Measurements from ENCODE around the gene RBM20. TPM values are rescaled to one million over a fixed set of nuclear protein-coding genes. Genes with fewer than 3 reads are reported as not detected.

RBM20 gene
- total RNA-seq, 4 donors from 2014 or later, result 0.88 to 3.8 (median 1.9) TPM

- peaks cover 0 to 3% of the 10 kb centered on the region in 2 donors for H3K4me1 ChIP-seq
Measured at GRCh38 chr10:110789604-110790433, 145.7 kb downstream of the RBM20 start.

GRCh38 chr10:110790913-110791506, 146.9 kb downstream of the RBM20 start:
- Histone ChIP-seq H3K27me3 (no peaks in the 10 kb centered on the region), H3K4me1 (peaks cover 0 to 3% of the 10 kb centered on the region in 2 donors), H3K27ac (no peak overlapping the region), H3K4me3 (no peak overlapping the region), H3K36me3 (no peaks in the 10 kb centered on the region), H3K9me3 (no peaks in the 10 kb centered on the region)
- TF ChIP-seq, protein P1, sequence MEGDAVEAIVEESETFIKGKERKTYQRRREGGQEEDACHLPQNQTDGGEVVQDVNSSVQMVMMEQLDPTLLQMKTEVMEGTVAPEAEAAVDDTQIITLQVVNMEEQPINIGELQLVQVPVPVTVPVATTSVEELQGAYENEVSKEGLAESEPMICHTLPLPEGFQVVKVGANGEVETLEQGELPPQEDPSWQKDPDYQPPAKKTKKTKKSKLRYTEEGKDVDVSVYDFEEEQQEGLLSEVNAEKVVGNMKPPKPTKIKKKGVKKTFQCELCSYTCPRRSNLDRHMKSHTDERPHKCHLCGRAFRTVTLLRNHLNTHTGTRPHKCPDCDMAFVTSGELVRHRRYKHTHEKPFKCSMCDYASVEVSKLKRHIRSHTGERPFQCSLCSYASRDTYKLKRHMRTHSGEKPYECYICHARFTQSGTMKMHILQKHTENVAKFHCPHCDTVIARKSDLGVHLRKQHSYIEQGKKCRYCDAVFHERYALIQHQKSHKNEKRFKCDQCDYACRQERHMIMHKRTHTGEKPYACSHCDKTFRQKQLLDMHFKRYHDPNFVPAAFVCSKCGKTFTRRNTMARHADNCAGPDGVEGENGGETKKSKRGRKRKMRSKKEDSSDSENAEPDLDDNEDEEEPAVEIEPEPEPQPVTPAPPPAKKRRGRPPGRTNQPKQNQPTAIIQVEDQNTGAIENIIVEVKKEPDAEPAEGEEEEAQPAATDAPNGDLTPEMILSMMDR (IDR thresholded peaks at IDR 0.05), result no peak
- no peak for TF ChIP-seq POLR2A (IDR thresholded peaks at IDR 0.05)
- intact Hi-C loops (cut with DNase I; ENCODE audit: low total_unique reads), result no loop called here
- DNase-seq, result no peak

More at GRCh38 chr10:110789604-110790433, 145.7 kb downstream of the RBM20 start:
- TF ChIP-seq POLR2A (IDR thresholded peaks at IDR 0.05), result no peak
- Histone ChIP-seq H3K27me3 (no peaks in the 10 kb centered on the region), H3K27ac (no peak overlapping the region), H3K4me3 (no peak overlapping the region), H3K9me3 (no peaks in the 10 kb centered on the region), H3K36me3 (no peaks in the 10 kb centered on the region)
- intact Hi-C loops (cut with DNase I; ENCODE audit: low total_unique reads), result no loop called here
- DNase-seq, result no peak

- H3K4me1 ChIP-seq, result peaks cover 0 to 3% of the 10 kb centered on the region in 2 donors
- no peak for DNase-seq
- H3K27me3 ChIP-seq, result no peaks in the 10 kb centered on the region
- intact Hi-C loops (cut with DNase I; ENCODE audit: low total_unique reads), result no loop called here
- no peak overlapping the region for H3K27ac ChIP-seq
- no peaks in the 10 kb centered on the region for H3K9me3 ChIP-seq
- H3K4me3 ChIP-seq, result no peak overlapping the region
- TF ChIP-seq, protein P1 (IDR thresholded peaks at IDR 0.05), result no peak
- no peak for TF ChIP-seq POLR2A (IDR thresholded peaks at IDR 0.05)
- no peaks in the 10 kb centered on the region for H3K36me3 ChIP-seq
Measured at GRCh38 chr10:110791541-110792073, 147.5 kb downstream of the RBM20 start.

- TF ChIP-seq POLR2A (IDR thresholded peaks at IDR 0.05), result no peak
- TF ChIP-seq, protein P1 (IDR thresholded peaks at IDR 0.05), result no peak
- no peaks in the 10 kb centered on the region for H3K36me3 ChIP-seq
- no peak for DNase-seq
- no peak overlapping the region for H3K4me3 ChIP-seq
- no peaks in the 10 kb centered on the region for H3K27me3 ChIP-seq
- no peaks in the 10 kb centered on the region for H3K9me3 ChIP-seq
- peaks cover 0 to 3% of the 10 kb centered on the region in 2 donors for H3K4me1 ChIP-seq
- intact Hi-C loops (cut with DNase I; ENCODE audit: low total_unique reads), result no loop called here
- no peak overlapping the region for H3K27ac ChIP-seq
Measured at GRCh38 chr10:110792476-110793125, 148.5 kb downstream of the RBM20 start.

DNA sequence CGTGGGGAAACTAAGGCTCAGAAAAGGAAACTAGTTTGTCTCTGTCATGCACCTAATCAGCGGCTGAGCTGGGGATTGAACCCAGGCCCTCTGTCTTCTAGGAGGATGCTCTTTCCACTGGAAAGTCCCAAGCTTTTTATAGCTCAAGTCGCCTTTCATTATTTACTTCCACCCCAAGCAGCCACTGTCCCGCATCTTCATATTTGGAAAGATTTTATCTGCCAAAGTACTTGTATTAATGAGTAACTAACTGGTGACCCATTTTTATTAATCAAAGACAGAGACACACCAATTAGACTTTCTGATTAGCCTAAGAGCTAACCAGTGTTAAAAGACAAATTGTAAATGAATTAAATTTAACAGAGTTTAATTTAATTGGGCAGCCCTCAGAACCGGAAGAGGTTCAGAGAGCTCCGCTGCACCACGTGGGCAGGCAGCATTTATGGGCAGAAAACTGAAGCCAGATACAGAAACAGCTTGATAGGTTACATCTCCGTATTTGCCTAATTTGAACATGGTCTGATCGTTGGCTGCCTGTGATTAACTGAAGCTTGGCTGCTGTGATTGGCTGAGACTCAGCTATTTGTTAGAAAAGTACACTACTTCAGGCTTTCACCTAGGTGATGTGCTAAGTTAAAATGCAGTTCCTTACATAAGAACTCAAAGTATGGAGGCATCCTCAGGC, 149.1 kb downstream of the RBM20 start:
- intact Hi-C loops (cut with DNase I; ENCODE audit: low total_unique reads), result no loop called here
- peak overlapping the region in 1 of 2 donors; percentile 28 for H3K27ac ChIP-seq
- H3K4me1 ChIP-seq, result peaks cover 0 to 3% of the 10 kb centered on the region in 2 donors
- H3K4me3 ChIP-seq, result no peak overlapping the region
- no peaks in the 10 kb centered on the region for H3K36me3 ChIP-seq
- TF ChIP-seq, protein P1 (IDR thresholded peaks at IDR 0.05), result no peak
- no peak for TF ChIP-seq POLR2A (IDR thresholded peaks at IDR 0.05)
- H3K27me3 ChIP-seq, result no peaks in the 10 kb centered on the region
- H3K9me3 ChIP-seq, result no peaks in the 10 kb centered on the region
- no peak for DNase-seq

Data from uterus (tissue), 4 donors.